HL-60 (cell line): ENCODE data around the gene DNMT3A.

ENCODE experiments used
- DNase-seq, 2 experiments: peaks; one replicate each; pipeline ENCODE4 v3.0.0-alpha.2; 2010 to 2020; ENCODE audit warnings: low read depth in 1 of 2, low spot score in 1 of 2
- H3K27ac ChIP-seq: fragments of 250-450 bp; sonication (Bioruptor Pico); replicated peaks from 2 replicates; pipeline ENCODE4 v1.5.1; 2020; ENCODE audit warnings: mild to moderate bottlenecking, moderate library complexity
- H3K27me3 ChIP-seq: fragments of 250-450 bp; sonication (Bioruptor Pico); 2 replicates; pipeline ENCODE4 v1.5.1; 2021; ENCODE audit warnings: mild to moderate bottlenecking, moderate library complexity; ENCODE audit not compliant: insufficient read depth, poor library complexity, severe bottlenecking
- H3K4me3 ChIP-seq: replicated peaks from 2 replicates; pipeline ENCODE4 v1.5.1; 2011; ENCODE audit warnings: mild to moderate bottlenecking, control low read depth, low read length; ENCODE audit not compliant: insufficient read depth
- CTCF ChIP-seq: IDR thresholded peaks from one replicate; pipeline ENCODE4 v1.5.1; 2011; ENCODE audit warnings: low read length, control low read depth, inconsistent platforms; ENCODE audit not compliant: insufficient read depth
- GABPA ChIP-seq: IDR thresholded peaks from 2 replicates; pipeline ENCODE4 v1.6.1; 2012; ENCODE audit warnings: low read depth
- POLR2AphosphoS5 ChIP-seq: IDR thresholded peaks from 2 replicates; pipeline ENCODE4 v1.6.1; 2012; ENCODE audit warnings: low read depth
- REST ChIP-seq: IDR thresholded peaks from 2 replicates; pipeline ENCODE4 v1.6.1; 2012; ENCODE audit warnings: low read depth; ENCODE audit not compliant: insufficient replicate concordance
- SPI1 ChIP-seq: IDR thresholded peaks from 2 replicates; pipeline ENCODE4 v1.6.1; 2012; ENCODE audit warnings: low read depth, mild to moderate bottlenecking, borderline replicate concordance

DNMT3A gene

GRCh38 chr2:25280051-25280687 lies 61.6 kb downstream of the DNMT3A start:
- TF ChIP-seq REST (no peak), GABPA (no peak), CTCF (no peak), POLR2AphosphoS5 (no peak), SPI1 (no peak)
- DNase-seq: no peak
- no peak overlapping the region for H3K4me3 ChIP-seq
- no peak overlapping the region for H3K27ac ChIP-seq
- H3K27me3 ChIP-seq: no peaks in the 10 kb centered on the region

GRCh38 chr2:25279091-25279651 lies 62.6 kb downstream of the DNMT3A start:
- peak; percentile 60 to 82 for DNase-seq
- no peak overlapping the region for H3K4me3 ChIP-seq
- no peaks in the 10 kb centered on the region for H3K27me3 ChIP-seq
- TF ChIP-seq SPI1 (peak; percentile 90), GABPA (no peak), CTCF (no peak), POLR2AphosphoS5 (no peak), REST (no peak)
- peak overlapping the region; percentile 31 for H3K27ac ChIP-seq

- Histone ChIP-seq H3K4me3 (no peak overlapping the region), H3K27me3 (no peaks in the 10 kb centered on the region), H3K27ac (no peak overlapping the region)
- peak in 1 of 2 experiments; percentile 23 for DNase-seq
- TF ChIP-seq POLR2AphosphoS5 (no peak), GABPA (no peak)
These were observed 64.9 kb downstream of the DNMT3A start for GRCh38 chr2:25276569-25277465.

GRCh38 chr2:25275575-25275965 lies 66.2 kb downstream of the DNMT3A start:
- Histone ChIP-seq H3K27me3 (no peaks in the 10 kb centered on the region), H3K4me3 (no peak overlapping the region), H3K27ac (no peak overlapping the region)
- DNase-seq: no peak
- TF ChIP-seq POLR2AphosphoS5 (no peak), CTCF (no peak), REST (no peak), SPI1 (no peak), GABPA (no peak)
